Spleen (tissue), 11 donors: ENCODE results near the gene BCL11B. TPM values are rescaled to one million over a fixed set of nuclear protein-coding genes. Genes with fewer than 3 reads are reported as not detected.

Experiments used
- DNase-seq: peaks from one replicate; pipeline ENCODE4 v3.0.0-alpha.2; 2020
- H3K27ac ChIP-seq, 8 donors: fragments of 200-600 bp; sonication (generic) in 7 of 8; 1 replicate in 4 of 8; 2 replicates in 4 of 8; pipeline versions ENCODE4 v1.5.0 to v1.8.0; 2016 to 2021; ENCODE audit warnings: inconsistent platforms in 4 of 8, mild to moderate bottlenecking in 4 of 8, moderate library complexity in 1 of 8
- H3K27me3 ChIP-seq, 7 donors: fragments of 200-600 bp; sonication (generic) in 6 of 7; replicated peaks in 1 of 7; 1 replicate in 4 of 7; 2 replicates in 3 of 7; pipeline versions ENCODE4 v1.5.0 to v1.8.0; 2016 to 2021; ENCODE audit warnings: inconsistent platforms in 3 of 7, mild to moderate bottlenecking in 1 of 7
- H3K36me3 ChIP-seq, 6 donors: fragments of 200-600 bp; sonication (generic) in 5 of 6; 1 replicate in 4 of 6; 2 replicates in 2 of 6; pipeline versions ENCODE4 v1.5.0 to v1.8.0; 2016 to 2021; ENCODE audit warnings: inconsistent platforms in 2 of 6
- H3K4me1 ChIP-seq, 6 donors: fragments of 200-600 bp; sonication (generic) in 5 of 6; 1 replicate in 3 of 6; 2 replicates in 3 of 6; pipeline versions ENCODE4 v1.5.0 to v1.8.0; 2016 to 2021; ENCODE audit warnings: inconsistent platforms in 3 of 6
- H3K4me3 ChIP-seq, 8 donors: fragments of 200-600 bp; sonication (generic) in 7 of 8; 1 replicate in 4 of 8; 2 replicates in 4 of 8; pipeline versions ENCODE4 v1.5.0 to v1.8.0; 2016 to 2021; ENCODE audit warnings: inconsistent platforms in 4 of 8, mild to moderate bottlenecking in 4 of 8, moderate library complexity in 2 of 8
- H3K9me3 ChIP-seq, 8 donors: fragments of 200-600 bp; sonication (generic) in 7 of 8; 1 replicate in 4 of 8; 2 replicates in 4 of 8; pipeline versions ENCODE4 v1.5.0 to v1.8.0; 2016 to 2021; ENCODE audit warnings: inconsistent platforms in 4 of 8
- POLR2A ChIP-seq, 3 donors: fragments of 450-650 bp; IDR thresholded peaks; one replicate each; pipeline ENCODE4 v1.5.1; 2017; ENCODE audit warnings: antibody characterized with exemption in 3 of 3, mild to moderate bottlenecking in 1 of 3
- POLR2AphosphoS5 ChIP-seq, 3 donors: sonication (generic); formaldehyde crosslinking; IDR thresholded peaks; one replicate each; pipeline ENCODE4 v1.5.1; 2017; ENCODE audit warnings: antibody characterized with exemption in 3 of 3
- WGBS, 5 donors: extraction: QIAGEN DNeasy Blood & Tissue Kit in 3 of 5; methylation state at CpG; one replicate each; pipeline versions ENCODE4 v1.1.5 to v1.1.7; 2013 to 2018; 5-methylcytosine and 5-hydroxymethylcytosine counted together
- intact Hi-C: fragments of 100-400 bp; cut with DNase I; formaldehyde crosslinking; loops from one replicate; pipeline ENCODE4 v1.15.0; 2023; ENCODE audit warnings: low total_unique reads
- polyA plus RNA-seq, 3 donors: library from polyadenylated mRNA; stranded (reverse); fragments of 200-250 nt; gene quantifications; one replicate each; pipeline ENCODE4 v1.2.1, GENCODE V29; 2013
- total RNA-seq, 7 donors: library from RNA; depleted of rRNA in 3 of 7; stranded (reverse); fragments of >200 nt in 3 of 7; fragmentation: NEBNext Ultra II Directional in 4 of 7; extraction: Animal tissue kit (Norgen Biotek cat#: 25700) in 4 of 7; gene quantifications; one replicate each; pipeline versions ENCODE4 v1.1.0 to v1.2.1, GENCODE V29; 2016 to 2021
- TF ChIP-seq, protein P1 (sequence below), 11 experiments: fragments of 200-600 bp in 7 of 11; fragments of 450-650 bp in 4 of 11; sonication (generic) in 4 of 11; IDR thresholded peaks in 8 of 11; conservative IDR thresholded peaks in 3 of 11; 1 replicate in 7 of 11; 2 replicates in 4 of 11; pipeline versions ENCODE4 v1.4.0 to v1.8.0; 2016 to 2021; ENCODE audit warnings: antibody characterized with exemption in 11 of 11, inconsistent platforms in 4 of 11, mild to moderate bottlenecking in 1 of 11
- donor health status: healthy with polysubstance abuse.
- donor health status: DM: no; HTN: no; CAD: no; lungs with moderate emphysema.
- donor health status: DM: no; HTN: no; CAD: no.
- donor health status: Bipolar disorder and iron deficiency.
- donor health status: healthy.
- donor health status: DM: no; HTN: no; CAD: no.
- donor health status: DM: yes; HTN: yes; CAD: no.

BCL11B gene
- total and polyA plus RNA-seq, 10 donors = 0.74 to 21.1 (median 11.4) TPM

GRCh38 chr14:99236386-99237138 is 35.4 kb downstream of the BCL11B start:
- 53 to 72% (median 67%) methylated on average over 9 of the region's 9 CpGs for WGBS, 5 donors
- TF ChIP-seq POLR2AphosphoS5 (IDR thresholded peaks at IDR 0.05) = no peak
- no peak for TF ChIP-seq POLR2A (IDR thresholded peaks at IDR 0.05)
- TF ChIP-seq, protein P1, sequence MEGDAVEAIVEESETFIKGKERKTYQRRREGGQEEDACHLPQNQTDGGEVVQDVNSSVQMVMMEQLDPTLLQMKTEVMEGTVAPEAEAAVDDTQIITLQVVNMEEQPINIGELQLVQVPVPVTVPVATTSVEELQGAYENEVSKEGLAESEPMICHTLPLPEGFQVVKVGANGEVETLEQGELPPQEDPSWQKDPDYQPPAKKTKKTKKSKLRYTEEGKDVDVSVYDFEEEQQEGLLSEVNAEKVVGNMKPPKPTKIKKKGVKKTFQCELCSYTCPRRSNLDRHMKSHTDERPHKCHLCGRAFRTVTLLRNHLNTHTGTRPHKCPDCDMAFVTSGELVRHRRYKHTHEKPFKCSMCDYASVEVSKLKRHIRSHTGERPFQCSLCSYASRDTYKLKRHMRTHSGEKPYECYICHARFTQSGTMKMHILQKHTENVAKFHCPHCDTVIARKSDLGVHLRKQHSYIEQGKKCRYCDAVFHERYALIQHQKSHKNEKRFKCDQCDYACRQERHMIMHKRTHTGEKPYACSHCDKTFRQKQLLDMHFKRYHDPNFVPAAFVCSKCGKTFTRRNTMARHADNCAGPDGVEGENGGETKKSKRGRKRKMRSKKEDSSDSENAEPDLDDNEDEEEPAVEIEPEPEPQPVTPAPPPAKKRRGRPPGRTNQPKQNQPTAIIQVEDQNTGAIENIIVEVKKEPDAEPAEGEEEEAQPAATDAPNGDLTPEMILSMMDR (IDR thresholded peaks at IDR 0.05 in 8 of 11, conservative IDR thresholded peaks at IDR 0.05 in 3 of 11) = no peak
- H3K4me1 ChIP-seq = peaks cover 0 to 89% (median 18%) of the 10 kb centered on the region in 6 donors
- H3K4me3 ChIP-seq = peak overlapping the region in 1 of 8 donors; percentile 21
- H3K27ac ChIP-seq = peak overlapping the region in 4 of 8 donors; percentile 63 to 86 (median 75)
- peaks cover 0 to 77% (median 7%) of the 10 kb centered on the region in 7 donors for H3K27me3 ChIP-seq
- no peak for DNase-seq
- H3K36me3 ChIP-seq = no peaks in the 10 kb centered on the region
- peaks cover 0 to 37% (median 17%) of the 10 kb centered on the region in 8 donors for H3K9me3 ChIP-seq
- intact Hi-C loops = no loop called here

DNA sequence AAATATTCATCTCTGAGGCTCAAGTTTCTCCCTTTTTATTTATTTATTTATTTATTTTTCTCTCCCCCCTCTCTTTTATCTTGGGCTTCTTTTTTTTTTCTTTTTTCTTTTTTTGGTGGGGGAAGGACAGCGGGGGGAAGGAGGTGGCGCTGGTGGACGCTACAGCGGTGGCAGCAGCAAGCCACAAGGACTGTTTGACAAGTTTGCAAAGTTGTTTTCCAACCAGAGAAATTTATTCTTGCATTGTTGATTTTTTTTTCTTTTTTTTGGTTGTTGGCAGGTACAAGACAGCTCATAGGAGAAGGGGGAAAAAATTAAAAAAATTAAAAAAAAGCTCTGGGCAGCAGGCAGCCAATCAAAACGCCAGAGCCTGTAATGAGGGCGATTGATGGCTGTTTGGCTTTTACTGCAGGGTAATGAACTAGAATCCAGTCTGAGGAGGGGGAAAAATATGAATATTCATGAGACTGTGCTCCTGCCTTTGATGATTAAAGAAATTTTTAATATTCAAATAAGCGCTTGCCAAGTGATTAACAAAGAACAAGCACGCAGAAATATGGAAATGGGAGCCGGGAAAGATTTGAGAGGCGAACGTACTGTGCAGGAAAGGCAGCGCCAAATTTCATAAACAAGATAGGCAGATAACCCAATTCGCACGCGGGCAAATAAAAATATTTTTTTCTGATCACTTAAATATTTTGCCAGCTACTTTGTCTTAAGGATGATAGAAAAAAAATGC is 36.2 kb downstream of the BCL11B start:
- H3K4me3 ChIP-seq = peak overlapping the region in 1 of 8 donors; percentile 42
- TF ChIP-seq, protein P1 (IDR thresholded peaks at IDR 0.05 in 8 of 11, conservative IDR thresholded peaks at IDR 0.05 in 3 of 11) = no peak
- no peak for TF ChIP-seq POLR2A (IDR thresholded peaks at IDR 0.05)
- TF ChIP-seq POLR2AphosphoS5 (IDR thresholded peaks at IDR 0.05) = no peak
- no peak for DNase-seq
- peak overlapping the region in 4 of 8 donors; percentile 63 to 86 (median 75) for H3K27ac ChIP-seq
- no peaks in the 10 kb centered on the region for H3K36me3 ChIP-seq
- H3K27me3 ChIP-seq = peaks cover 0 to 77% (median 15%) of the 10 kb centered on the region in 7 donors
- H3K9me3 ChIP-seq = peaks cover 0 to 37% (median 17%) of the 10 kb centered on the region in 8 donors
- peaks cover 0 to 94% (median 22%) of the 10 kb centered on the region in 6 donors for H3K4me1 ChIP-seq
- 33 to 44% (median 38%) methylated on average over 15 of the region's 15 CpGs for WGBS, 5 donors
- intact Hi-C loops = no loop called here

GRCh38 chr14:99234961-99235571 is 36.9 kb downstream of the BCL11B start:
- no peak for DNase-seq
- intact Hi-C loops = no loop called here
- 7 to 16% (median 9%) methylated on average over 19 of the region's 19 CpGs for WGBS, 5 donors
- Histone ChIP-seq H3K4me3 (peak overlapping the region in 1 of 8 donors; percentile 42), H3K36me3 (no peaks in the 10 kb centered on the region), H3K27ac (peak overlapping the region in 5 of 8 donors; percentile 10 to 86 (median 66)), H3K9me3 (peaks cover 0 to 37% (median 17%) of the 10 kb centered on the region in 8 donors), H3K4me1 (peaks cover 0 to 98% (median 22%) of the 10 kb centered on the region in 6 donors), H3K27me3 (peaks cover 0 to 83% (median 15%) of the 10 kb centered on the region in 7 donors)
- TF ChIP-seq, protein P1 (IDR thresholded peaks at IDR 0.05 in 8 of 11, conservative IDR thresholded peaks at IDR 0.05 in 3 of 11) = no peak
- TF ChIP-seq POLR2A (IDR thresholded peaks at IDR 0.05) (no peak), POLR2AphosphoS5 (IDR thresholded peaks at IDR 0.05) (no peak)
